Tracheal epithelial cell (primary cell): ENCODE data around the gene USP26. TPM values are rescaled to one million over a fixed set of nuclear protein-coding genes. Genes with fewer than 3 reads are reported as not detected.

Experiments
- total RNA-seq: library from RNA; depleted of rRNA; stranded (reverse); fragments of >200 nt; gene quantifications from 2 replicates; pipeline ENCODE4 v1.2.1, GENCODE V29; 2014

USP26 gene
- not detected in 2 replicates for total RNA-seq

GRCh38 chrX:133097031-133097430, at the start of gene USP26:
USP26 (minus strand) TSS chrX:133097109; CDS start chrX:133028220, 68,889 bp downstream.

Other genes starting within 250 kb of the USP26 start
- gene HS6ST2, start 138.5 kb downstream of the USP26 start, total RNA-seq: 5.8 and 16.4 TPM in 2 replicates
- gene TFDP3, start 121.2 kb upstream of the USP26 start, total RNA-seq: not detected in 2 replicates